GM19438 (cell line): ENCODE data around the gene BRPF3.
A peak's percentile ranks its signal among the peaks of the same experiment; 100 is the strongest.

Source experiments
- ATAC-seq: cut with Tn5 transposase; IDR thresholded peaks from one replicate; pipeline ENCODE4 v1.9.1; 2021; ENCODE audit warnings: low read depth; ENCODE audit not compliant: unreplicated experiment

BRPF3 gene

DNA sequence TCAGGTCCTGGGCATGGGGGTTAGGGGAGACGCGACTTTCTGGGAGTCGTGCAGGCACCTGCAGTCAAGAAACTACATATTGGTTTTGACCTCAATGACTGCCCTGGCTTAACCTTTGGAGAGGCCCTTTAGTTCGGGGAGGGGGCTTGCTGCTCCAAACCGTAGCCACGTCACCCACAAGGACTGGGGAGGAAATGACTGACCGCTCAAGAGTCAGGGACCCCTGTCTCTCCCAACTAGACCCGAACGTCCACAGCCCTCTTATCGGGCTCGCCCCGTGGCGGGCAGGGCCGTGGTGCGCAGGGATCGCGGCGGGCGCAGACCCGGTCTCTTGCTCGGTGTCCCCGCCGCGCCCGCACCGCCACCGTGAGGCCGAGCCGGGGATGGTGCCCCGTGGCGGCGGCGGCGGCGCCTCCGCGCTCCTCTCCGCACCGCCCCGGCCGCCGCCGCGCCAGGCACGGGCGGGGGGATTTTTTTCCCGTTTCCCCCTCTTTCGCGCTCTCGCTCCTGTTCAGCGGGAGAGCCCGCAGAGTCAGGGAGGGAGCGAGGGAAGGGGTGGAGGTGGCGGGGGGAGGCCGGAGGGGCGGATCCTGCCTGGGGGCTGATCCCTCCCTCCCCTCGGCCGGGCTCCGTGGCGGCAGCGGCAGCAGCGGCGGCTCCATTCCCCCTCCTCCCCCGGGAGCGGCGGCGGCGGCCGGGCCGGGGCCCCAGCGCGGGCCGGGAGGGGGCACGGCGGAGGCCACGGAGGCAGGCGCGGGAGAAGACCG is at the start of gene BRPF3:
Gene BRPF3 (plus strand): TSS at position 632 of the 767 bp plus-strand sequence. CDS start 3,579 bp downstream, outside the sequence.
- peak; percentile 46 for ATAC-seq

DNA sequence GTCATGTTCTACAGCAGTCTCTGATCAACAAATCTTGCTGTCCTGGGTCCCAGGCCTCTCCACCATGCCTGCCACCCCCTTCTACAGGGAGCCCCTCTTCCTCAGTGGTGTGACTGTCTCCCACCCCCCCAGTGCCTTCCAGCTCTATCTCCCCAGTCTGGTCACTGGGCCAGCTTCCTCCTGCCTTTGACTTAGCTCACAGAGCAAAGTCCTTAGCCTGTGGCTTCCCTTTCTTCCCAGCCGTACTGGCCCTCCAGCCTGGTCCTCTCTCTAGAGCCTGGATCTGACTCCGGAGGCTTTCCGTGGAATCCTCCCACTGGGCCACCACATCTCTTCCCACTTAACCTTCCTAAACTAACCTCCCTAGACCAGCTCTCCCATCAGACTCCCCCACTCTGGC is 49.2 kb upstream of the BRPF3 start:
- no peak for ATAC-seq

DNA sequence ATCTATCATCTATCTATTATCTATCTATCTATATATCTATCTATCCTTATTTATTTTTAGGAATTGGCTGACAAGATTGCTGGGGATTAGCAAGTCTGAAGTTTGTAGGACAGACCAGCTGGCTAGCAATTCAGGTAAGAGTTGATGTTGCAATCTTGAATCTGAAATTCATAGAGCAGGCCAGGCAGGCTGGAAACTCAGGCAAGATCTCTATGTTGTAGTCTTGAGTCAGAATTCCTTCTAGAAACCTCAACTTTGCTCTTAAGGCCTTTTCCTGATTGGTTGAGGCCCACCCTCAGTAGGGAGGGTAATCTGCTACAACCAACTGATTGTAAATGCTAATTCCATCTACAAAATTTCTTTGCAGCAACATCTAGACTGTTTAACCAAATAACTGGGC is 47.1 kb upstream of the BRPF3 start:
- ATAC-seq: no peak

DNA sequence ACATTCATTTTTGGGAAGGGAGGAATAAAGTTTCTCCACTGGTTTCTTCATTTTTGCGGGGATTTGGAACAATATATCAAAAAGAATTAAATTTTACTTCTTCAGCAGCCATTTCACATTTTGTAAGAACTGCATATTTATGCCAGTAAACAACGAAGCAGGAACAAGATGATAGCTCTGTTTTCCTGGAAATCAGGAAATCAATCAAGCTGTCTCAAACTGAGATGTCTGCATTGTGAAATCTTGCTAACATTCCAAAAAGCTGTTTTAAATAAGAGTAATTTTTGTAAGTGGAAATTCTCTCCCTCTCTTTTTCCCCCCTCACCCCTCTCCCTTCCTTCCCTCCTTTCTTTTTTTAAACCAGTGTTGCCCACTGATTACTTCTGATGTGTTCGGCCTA is 46.3 kb upstream of the BRPF3 start:
- ATAC-seq: no peak

DNA sequence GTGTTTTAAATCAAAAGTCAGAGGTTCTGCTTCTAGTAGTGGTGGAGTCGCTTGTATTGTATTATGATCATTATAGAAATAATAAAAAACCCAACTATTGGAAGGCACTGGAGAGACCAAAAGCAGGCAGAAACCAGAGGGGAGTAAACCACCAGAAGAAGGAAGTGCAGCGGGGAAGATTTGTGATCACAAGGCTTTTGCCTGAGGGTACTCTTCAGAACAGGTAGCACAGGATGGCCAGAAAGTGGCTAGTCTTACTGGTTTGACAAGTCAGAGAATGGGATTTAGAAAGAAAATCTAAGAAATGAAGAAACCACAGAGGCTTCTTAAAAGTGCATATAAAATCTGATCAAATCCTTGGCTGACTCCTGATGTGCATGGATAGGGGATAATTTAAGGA is 42.3 kb upstream of the BRPF3 start:
- ATAC-seq: no peak

DNA sequence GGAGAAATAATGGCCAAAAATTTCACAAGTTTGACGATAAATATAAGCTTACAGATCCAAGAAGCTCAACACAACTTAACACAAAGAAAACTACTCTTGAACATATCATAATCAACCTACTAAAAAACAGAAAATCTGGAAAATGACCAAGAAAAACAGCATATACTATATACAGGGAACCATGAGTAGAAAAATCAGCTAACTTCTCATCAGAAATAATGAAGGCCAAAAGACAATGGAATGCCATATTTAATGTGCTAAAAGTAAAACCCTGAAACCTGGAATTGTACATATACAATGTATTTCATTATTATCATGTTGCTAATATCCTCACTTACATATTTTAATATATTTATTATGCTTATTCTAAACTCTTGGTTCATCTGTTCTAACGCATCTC is 40.9 kb upstream of the BRPF3 start:
- no peak for ATAC-seq

DNA sequence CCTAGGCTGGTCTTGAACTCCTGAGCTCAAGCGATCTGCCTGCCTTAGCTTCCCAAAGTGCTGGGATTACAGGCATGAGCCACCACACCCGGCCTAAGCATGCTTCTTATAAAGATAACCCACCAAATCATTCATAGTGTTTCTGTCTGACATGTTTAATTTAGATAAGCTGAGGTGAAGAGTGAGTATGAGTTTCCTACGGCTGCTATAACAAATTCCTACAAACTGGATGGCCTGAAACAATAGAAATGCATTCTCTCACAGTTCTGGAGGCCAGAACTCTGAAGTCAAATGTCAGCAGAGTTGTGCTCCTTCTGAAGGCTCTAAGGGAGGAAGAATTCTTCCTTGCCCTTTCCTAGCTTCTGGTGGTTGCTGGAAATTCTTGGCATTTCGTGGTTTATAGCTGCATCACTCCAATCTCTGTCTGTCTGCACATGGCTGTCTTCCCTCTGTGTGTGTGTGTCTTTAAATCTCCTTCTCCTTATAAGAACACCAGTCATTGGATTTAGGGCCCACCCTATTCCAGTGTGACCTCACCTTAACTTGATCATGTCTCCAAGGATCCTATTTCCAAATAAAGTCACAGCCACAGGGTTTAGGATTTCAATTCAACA is 36.3 kb upstream of the BRPF3 start:
- no peak for ATAC-seq

DNA sequence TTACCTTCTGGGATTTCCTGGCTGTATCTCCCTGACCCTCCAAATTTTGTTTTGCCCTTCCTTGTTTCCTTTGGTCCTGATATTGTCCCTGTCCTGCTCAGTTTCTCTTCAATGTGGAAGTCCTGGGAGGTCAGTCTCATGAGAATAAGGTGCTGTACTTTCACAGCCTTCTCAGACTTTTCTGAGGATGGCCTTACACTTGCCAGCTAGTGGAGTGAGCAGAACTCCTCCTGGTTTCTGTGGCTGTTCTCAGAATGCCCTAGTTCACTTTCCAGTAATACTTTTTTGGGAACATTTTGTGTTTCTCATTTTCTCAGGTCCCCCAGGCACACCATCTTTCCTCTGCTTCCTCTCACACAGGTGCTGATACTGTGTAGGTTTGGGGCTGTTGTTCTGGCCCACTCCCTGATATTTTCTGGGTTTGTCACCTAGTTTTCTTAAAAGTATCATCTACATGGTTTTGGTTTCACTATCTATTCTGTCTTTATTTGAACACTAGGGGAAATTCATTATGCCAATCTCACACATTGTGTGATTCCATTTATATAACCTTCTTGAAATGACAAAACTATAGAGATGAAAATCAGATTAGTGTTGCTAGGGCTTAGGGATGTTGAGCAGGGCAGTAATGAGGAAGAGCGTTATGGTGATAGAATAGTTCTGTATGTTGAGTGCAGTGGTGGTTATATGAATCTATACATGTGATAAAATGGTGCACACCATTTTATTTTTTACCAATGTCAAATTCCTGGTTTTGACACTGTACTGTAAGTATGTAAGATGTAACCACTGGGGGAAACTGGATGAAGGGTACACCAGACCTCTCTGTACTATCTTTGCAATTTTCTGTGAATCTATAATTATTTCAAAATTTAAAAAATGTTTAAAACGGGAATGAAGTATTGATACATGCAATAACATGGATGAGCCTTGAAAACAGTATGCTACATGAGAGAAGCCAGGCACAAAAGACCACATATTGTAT is 27.2 kb upstream of the BRPF3 start:
- no peak for ATAC-seq

DNA sequence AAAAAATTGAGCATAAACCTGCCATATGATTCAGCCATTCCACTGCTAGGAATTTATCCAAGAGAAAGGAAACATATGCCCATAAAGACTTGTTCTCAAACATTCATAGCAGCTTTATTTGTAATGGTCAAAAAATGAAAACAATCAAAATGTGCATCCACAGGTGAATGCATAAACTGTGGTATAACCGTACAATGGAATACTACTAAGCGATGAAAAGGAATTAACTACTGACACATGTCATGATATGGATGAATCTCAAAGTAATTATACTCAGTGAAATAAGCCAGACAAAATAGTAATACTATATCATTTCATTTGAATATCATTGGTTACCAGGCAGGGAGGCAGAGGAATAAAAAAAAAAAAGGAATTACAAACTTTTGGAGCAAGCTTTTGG is 25.8 kb upstream of the BRPF3 start:
- ATAC-seq: no peak

DNA sequence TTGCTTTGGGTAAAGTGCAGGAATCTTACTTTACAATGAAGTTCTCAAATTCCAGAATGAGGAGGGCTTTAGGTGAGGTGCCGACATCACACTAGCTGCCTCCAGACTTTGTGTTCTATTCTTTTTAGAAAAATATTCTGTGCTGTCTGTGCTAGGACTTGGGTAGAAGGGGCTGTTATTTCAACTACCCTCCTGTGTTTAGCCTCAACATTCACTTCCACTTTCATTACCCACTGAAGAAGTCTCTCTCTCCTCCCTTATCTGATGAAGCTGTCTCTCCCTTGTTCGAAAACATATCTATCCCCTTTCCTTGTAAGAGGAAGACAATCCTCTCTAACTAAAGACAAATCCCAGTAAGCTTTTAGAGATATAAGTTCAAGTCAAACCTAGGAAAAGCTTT is 25.0 kb upstream of the BRPF3 start:
- ATAC-seq: no peak

DNA sequence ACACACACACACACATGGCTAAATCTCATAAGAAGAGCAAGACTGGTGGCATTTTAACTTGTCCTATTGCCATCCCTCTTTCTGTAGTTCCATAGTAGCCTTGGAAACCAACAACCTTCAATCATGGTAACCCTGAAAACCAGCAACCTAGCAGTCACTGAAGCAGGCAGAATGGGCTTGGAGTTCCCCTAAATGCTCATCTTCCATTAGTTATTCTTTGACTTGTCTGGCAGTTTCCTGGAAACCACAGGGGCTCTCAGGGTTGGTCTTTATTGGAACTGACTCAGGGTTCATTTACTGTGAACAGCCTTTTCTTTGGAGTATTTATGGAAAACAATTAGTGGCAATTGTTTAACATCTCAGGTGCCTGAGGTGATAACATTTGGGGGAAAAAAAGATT is 19.4 kb upstream of the BRPF3 start:
- ATAC-seq: no peak

DNA sequence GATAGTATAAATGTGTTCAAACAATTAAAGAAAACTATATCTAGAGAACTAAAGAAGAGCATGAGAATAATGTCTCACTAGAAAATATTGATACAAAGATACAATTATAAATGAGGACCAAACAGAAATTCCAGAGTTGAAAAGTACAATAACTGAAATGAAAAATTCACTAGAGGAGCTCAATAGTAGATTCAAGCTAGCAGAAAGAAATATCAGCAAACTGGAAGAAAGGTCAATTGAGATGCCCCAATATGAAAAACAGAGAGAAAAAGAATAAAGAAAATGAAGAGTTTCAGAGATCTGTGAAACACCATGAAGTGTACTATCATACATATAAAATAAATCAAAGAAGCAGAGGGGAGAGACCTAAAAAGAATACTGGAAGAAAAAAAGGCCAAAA is 18.0 kb upstream of the BRPF3 start:
- no peak for ATAC-seq

DNA sequence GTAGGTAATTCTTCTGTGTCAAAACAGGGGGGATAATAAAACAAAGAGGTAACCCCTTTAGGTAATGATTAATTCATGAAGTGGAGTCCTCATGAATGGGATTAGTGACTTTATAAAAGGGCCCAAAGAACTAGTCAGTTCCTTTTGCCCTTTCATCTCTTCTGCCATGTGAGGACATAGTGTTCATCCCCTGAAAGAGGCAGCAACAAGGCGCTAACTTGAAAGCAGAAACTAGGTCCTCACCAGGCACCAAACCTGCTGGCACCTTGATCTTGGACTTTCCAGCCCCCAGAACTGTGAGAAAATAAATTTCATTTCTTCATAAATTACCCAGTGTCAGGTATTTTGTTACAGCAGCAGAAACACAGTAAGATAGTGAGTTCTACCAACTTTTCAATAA is 16.4 kb upstream of the BRPF3 start:
- ATAC-seq: no peak

DNA sequence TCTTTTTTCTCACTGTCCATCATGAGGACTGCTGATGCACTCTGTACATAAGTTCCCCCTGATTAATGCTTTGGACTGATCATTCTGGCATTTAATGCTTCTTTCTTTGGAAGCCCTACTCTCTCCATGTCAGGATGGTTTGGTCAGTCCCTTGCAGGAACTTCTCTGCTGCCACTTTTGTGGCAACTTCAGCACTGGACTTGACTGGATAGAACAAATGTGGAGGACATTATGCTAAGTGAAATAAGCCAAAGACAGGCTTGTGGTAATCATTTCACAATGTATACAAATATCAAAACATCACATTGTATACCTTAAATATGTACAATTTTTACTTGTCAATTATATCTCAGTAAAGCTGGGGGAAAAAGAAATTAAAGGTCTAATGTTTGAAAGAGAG is 12.2 kb upstream of the BRPF3 start:
- ATAC-seq: no peak

DNA sequence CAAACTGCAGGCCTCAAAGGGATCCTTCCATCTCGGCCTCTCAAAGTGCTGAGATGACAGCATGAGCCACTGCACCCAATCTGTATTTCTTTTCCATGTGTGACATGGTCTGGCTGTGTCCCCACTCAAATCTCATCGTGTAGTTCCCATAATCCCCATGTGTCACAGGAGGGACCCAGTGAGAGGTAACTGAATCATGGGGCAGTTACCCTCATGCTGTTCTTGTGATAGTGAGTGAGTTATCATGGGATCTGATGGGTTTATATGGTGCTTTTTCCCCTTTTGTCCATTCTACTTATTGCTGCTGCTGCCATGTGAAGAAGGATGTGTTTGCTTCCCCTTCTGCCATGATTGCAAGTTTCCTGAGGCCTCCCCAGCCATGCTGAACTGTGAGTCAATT is 10.3 kb upstream of the BRPF3 start:
- ATAC-seq: no peak

DNA sequence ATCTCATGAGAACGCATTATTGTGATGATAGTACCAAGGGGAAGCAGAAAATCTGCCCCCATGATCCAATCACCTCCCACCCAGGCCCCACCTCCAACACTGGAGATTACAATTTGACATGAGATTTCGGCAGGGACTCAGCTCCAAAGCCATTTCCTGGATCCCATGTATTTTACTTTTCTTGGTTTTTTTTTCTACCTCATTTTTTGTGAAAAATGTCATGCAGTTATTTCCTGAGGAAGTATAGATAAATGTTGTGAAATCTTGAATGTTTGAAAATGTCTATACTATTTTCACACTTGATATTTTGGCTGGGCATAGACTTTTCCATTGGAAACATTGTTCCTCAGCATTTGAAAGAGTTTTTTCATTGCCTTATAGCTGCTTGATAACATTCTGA is 9.1 kb upstream of the BRPF3 start:
- ATAC-seq: no peak

DNA sequence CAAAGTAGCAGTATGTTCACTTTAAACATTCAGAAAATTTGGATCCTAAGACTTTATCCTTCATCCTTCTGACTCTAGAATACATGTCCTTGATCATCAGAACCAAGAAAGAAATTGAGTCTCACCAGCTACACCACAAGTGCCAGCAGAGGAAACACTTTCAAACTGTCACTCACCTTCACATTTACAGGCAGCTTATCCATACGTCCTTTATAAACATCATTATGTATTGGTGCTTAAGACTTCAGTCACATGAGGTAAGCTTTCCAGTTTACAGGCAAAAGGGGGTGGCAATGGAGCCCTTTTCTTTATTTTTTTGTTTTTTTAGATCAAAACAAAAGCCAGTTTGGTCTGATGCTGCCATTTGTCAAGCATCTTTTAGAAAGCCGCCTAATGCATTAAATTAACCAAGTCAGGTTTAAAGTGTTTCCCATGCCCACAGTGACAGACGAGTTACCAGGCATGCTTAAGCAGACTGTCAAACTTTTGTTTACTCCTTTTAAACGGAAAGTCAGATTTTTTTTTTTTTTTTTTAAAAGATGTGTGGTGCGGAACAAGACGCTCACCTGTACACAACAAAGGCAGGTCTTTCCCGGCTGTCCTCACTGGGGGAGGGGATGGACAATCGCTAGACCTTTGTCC is 952 bp upstream of the BRPF3 start:
- no peak for ATAC-seq

DNA sequence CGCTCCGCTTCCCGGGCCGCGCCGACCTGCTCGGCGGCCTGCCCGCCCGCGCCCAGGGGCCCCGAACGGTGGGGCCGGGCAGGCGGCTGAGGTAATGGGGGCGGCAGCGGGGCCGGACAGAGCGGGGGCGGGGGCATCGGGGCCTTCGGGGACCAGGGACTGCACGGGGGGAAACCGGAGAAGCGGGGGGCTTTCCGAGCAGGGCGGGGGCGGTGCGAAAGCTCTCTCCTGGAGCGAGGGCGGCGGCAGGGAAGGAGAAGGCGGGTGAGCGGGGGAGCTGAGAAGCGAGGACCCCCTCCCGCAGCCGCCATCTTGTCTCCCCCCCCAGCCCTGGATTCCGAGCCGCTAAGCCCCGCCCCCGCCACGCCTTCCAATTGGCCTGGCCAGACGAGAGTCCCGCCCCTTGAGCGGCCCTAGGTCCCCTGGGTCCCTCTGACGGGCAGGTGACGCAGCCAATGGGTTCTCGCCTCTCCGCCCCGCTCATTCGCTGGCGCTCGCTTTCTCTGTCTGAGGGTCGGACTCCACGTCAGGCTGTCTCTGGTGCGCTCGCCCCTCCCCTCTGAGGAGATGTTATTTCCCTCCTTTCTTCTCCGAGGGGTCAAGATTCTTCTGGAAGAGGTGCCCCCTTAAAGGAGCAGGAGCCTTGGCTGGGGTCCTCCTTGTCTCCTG is 470 bp downstream of the BRPF3 start:
- peak; percentile 93 for ATAC-seq

DNA sequence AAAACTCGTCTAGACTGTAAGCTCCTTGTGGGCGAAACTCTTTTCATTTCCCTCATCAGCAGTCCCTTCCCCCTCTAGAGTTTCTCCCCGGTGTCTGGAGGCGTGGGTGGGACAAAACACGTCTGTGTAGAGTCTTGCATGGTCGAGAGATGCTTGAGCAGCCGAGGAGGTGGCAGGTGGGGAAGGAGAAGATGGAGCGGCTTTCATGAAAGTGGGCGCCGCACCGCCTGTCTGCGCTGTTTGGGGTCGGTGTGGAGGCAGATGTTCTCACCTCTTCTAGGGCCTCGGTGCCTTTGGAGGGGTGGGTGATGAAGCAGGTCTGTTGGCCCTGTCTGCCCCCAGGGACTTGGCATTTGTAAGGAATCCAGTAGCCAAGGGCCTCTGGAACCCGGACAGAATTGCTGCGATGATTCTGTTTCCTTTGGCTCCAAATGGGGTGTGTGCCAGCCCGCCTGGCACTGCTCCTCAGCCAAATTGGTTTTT is 1.2 kb downstream of the BRPF3 start:
- no peak for ATAC-seq

DNA sequence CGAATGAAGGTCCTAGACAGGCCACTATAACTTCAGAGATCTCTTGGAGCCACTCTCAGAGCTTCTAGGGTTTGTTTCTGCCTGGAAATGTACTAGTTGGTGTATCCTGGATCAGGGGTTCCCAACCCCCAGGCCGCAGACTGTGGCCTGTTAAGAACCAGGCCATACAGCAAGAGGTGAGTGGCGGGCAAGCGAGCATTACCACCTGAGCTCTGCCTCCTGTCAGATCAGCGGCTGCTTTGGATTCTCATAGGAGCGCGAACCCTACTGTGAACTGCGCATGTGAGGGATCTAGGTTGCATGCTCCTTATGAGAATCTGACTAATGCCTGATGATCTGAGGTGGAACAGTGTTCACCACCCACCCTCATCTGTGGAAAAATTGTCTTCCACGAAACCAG is 2.4 kb downstream of the BRPF3 start:
- ATAC-seq: no peak
